ENCODE measurements around the gene TMEM41B. TPM values are rescaled to one million over a fixed set of nuclear protein-coding genes. Genes with fewer than 3 reads are reported as not detected.
A peak's percentile ranks its signal among the peaks of the same experiment; 100 is the strongest.
"Not testable (repeated sequence)": the region's sequence is repeated elsewhere in the genome, so short reads cannot be mapped to it uniquely, and the experiment has no call there.

The TMEM41B gene
- total RNA-seq, 4 donors from 2014 or later = 9.4 to 24.9 (median 15.5) TPM

DNA sequence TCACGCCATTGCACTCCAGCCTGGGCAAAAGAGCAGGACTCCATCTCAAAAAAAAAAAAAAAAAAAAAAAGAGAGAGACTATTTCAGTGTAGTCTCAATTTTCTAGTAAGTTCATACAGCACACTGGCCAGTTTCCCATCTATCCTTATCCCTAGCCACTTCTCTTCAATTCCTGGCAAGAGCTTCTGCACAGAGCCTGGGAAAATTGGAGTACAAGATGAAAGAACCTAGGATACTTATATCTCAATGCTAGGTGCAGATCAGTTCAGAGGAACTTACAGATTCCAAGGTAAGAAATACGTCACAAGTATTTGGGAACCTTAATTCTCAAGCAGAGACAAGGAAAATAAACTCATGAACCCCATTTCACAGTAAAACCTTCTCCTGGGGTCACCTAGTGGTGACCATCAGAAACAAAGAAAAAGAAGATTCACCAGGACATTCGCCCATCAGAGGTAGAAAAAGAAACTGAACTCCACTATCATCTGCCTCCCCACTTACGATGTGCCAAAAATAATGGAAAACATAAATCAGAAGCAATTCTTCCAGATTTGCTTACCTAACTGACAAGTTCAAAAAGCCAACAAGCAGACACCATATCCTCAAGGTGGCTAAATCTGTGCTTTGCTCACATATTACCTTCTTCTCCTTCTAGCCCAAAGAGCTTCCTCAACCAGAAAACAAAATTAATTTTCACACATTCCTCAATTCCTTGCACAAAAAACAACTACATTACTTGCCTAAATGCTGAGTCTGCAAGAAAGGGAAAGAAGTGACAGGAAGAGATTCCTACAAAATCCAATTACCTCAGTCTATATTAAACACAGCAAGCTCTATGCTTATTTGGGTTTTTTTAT, 54.2 kb downstream of the TMEM41B start:
- H3K27ac ChIP-seq = no peak overlapping the region
- intact Hi-C loops (cut with DNase I; ENCODE audit: low total_unique reads) (no loop called here), in situ Hi-C loops (cut with MboI; ENCODE audit: low sequenced_read_pairs in 4 of 4) (no loop called here)
- ATAC-seq = no peak
- no peaks in the 10 kb centered on the region for H3K9me3 ChIP-seq
- no peak overlapping the region for H3K4me3 ChIP-seq
- peaks cover 14 to 15% of the 10 kb centered on the region in 2 donors for H3K4me1 ChIP-seq
- no peaks in the 10 kb centered on the region for H3K36me3 ChIP-seq
- no peak for DNase-seq
- TF ChIP-seq, protein P1, sequence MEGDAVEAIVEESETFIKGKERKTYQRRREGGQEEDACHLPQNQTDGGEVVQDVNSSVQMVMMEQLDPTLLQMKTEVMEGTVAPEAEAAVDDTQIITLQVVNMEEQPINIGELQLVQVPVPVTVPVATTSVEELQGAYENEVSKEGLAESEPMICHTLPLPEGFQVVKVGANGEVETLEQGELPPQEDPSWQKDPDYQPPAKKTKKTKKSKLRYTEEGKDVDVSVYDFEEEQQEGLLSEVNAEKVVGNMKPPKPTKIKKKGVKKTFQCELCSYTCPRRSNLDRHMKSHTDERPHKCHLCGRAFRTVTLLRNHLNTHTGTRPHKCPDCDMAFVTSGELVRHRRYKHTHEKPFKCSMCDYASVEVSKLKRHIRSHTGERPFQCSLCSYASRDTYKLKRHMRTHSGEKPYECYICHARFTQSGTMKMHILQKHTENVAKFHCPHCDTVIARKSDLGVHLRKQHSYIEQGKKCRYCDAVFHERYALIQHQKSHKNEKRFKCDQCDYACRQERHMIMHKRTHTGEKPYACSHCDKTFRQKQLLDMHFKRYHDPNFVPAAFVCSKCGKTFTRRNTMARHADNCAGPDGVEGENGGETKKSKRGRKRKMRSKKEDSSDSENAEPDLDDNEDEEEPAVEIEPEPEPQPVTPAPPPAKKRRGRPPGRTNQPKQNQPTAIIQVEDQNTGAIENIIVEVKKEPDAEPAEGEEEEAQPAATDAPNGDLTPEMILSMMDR (IDR thresholded peaks at IDR 0.05 in 4 of 5, conservative IDR thresholded peaks at IDR 0.05 in 1 of 5) = no peak
- TF ChIP-seq POLR2A (IDR thresholded peaks at IDR 0.05) = no peak
- no peaks in the 10 kb centered on the region for H3K27me3 ChIP-seq

GRCh38 chr11:9258279-9258678, 56.1 kb downstream of the TMEM41B start:
- H3K27me3 ChIP-seq; H3K36me3 ChIP-seq; H3K4me3 ChIP-seq; in situ Hi-C loops (cut with MboI; ENCODE audit: low sequenced_read_pairs in 4 of 4); DNase-seq; H3K9me3 ChIP-seq; ATAC-seq; intact Hi-C loops (cut with DNase I; ENCODE audit: low total_unique reads); H3K27ac ChIP-seq: not testable (repeated sequence)
- H3K4me1 ChIP-seq = peaks cover 14 to 15% of the 10 kb centered on the region in 2 donors

GRCh38 chr11:9254416-9254815, 60.0 kb downstream of the TMEM41B start:
- Histone ChIP-seq H3K27me3 (no peaks in the 10 kb centered on the region), H3K4me1 (peaks cover 2 to 14% of the 10 kb centered on the region in 2 donors), H3K27ac (no peak overlapping the region), H3K9me3 (no peaks in the 10 kb centered on the region), H3K4me3 (no peak overlapping the region), H3K36me3 (no peaks in the 10 kb centered on the region)
- DNase-seq = no peak
- ATAC-seq = no peak
- no peak for TF ChIP-seq POLR2A (IDR thresholded peaks at IDR 0.05)
- TF ChIP-seq, protein P1 (IDR thresholded peaks at IDR 0.05 in 4 of 5, conservative IDR thresholded peaks at IDR 0.05 in 1 of 5) = no peak
- in situ Hi-C loops (cut with MboI; ENCODE audit: low sequenced_read_pairs in 4 of 4) (no loop called here), intact Hi-C loops (cut with DNase I; ENCODE audit: low total_unique reads) (no loop called here)

DNA sequence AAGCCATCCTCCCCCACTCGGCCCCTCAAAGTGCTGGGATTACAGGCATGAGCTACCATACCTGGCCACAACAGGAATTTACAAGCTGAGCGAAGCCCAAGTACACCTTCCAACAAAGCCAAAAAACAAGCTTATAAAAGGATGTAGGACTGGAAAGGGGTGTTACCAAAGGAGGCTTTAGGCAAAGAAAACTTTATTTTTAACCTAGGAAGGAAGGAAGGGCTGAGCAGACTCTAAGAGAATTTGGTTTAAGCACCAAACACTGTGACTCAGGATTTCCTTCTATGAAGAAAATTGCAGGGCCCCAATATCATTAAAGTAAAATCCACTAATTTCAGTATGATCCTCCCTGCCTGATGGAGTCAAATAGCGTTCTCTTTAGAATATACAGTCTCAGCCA, 61.3 kb downstream of the TMEM41B start:
- Histone ChIP-seq H3K4me1 (peaks cover 2 to 14% of the 10 kb centered on the region in 2 donors), H3K4me3 (no peak overlapping the region), H3K27ac (peak overlapping the region; percentile 7 to 51 (median 48)), H3K36me3 (no peaks in the 10 kb centered on the region), H3K9me3 (no peaks in the 10 kb centered on the region), H3K27me3 (no peaks in the 10 kb centered on the region)
- DNase-seq (no peak), ATAC-seq (no peak)
- TF ChIP-seq, protein P1 (IDR thresholded peaks at IDR 0.05 in 4 of 5, conservative IDR thresholded peaks at IDR 0.05 in 1 of 5) = no peak
- TF ChIP-seq POLR2A (IDR thresholded peaks at IDR 0.05) = no peak
- intact Hi-C loops (cut with DNase I; ENCODE audit: low total_unique reads) = no loop called here
- in situ Hi-C loops (cut with MboI; ENCODE audit: low sequenced_read_pairs in 4 of 4) = no loop called here

DNA sequence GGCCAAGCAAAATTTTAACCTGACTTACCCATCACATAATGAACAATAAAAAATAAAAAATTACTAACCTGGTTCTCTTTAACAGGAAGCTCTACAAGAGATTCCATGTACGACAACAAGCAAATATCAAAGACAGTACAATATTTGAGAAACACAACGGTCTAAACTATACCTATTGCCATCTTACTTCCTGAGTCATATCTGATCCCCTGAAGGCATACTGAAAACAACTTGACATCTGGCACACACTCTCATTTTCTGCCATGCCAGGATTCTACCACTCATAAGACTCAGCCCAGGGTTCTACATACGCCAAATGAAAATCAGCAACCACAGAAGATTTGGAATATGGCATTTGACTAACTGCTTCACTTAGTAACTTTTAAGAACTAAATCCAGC, 63.1 kb downstream of the TMEM41B start:
- H3K27ac ChIP-seq = no peak overlapping the region
- H3K4me3 ChIP-seq = no peak overlapping the region

More for the DNA sequence above, 63.1 kb downstream of the TMEM41B start:
- intact Hi-C loops (cut with DNase I; ENCODE audit: low total_unique reads) = no loop called here
- in situ Hi-C loops (cut with MboI; ENCODE audit: low sequenced_read_pairs in 4 of 4) = no loop called here
- Histone ChIP-seq H3K27me3 (no peaks in the 10 kb centered on the region), H3K36me3 (no peaks in the 10 kb centered on the region), H3K9me3 (no peaks in the 10 kb centered on the region), H3K4me1 (peaks cover 2 to 14% of the 10 kb centered on the region in 2 donors)
- ATAC-seq = no peak
- TF ChIP-seq, protein P1 (IDR thresholded peaks at IDR 0.05 in 4 of 5, conservative IDR thresholded peaks at IDR 0.05 in 1 of 5) = no peak
- TF ChIP-seq POLR2A (IDR thresholded peaks at IDR 0.05) = no peak
- no peak for DNase-seq

All from gastrocnemius medialis (tissue), 4 donors.